ENCODE data around the gene KLHL22.
"Not testable (repeated sequence)": the region's sequence is repeated elsewhere in the genome, so short reads cannot be mapped to it uniquely, and the experiment has no call there.

KLHL22 gene

GRCh38 chr22:20414059-20414440 lies 81.5 kb downstream of the KLHL22 start:
- Histone ChIP-seq H3K4me1 (ENCODE audit: insufficient read depth, low read length) (no peaks in the 10 kb centered on the region), H3K9ac (ENCODE audit: low read depth, low read length) (no peak overlapping the region), H3K9me3 (ENCODE audit: insufficient read depth, low read depth, low read length) (no peaks in the 10 kb centered on the region), H3K36me3 (ENCODE audit: insufficient read depth, low read depth, low read length) (no peaks in the 10 kb centered on the region), H3K4me3 (ENCODE audit: low read length) (no peak overlapping the region), H3K27ac (ENCODE audit: low read length) (no peak overlapping the region), H3K27me3 (ENCODE audit: insufficient read depth, low read length) (peaks cover 8% of the 10 kb centered on the region; the same call in 1 of the 2 replicates)

GRCh38 chr22:20413217-20414058 lies 82.2 kb downstream of the KLHL22 start:
- Histone ChIP-seq H3K9ac (ENCODE audit: low read depth, low read length) (no peak overlapping the region), H3K4me1 (ENCODE audit: insufficient read depth, low read length) (no peaks in the 10 kb centered on the region), H3K4me3 (ENCODE audit: low read length) (no peak overlapping the region), H3K27me3 (ENCODE audit: insufficient read depth, low read length) (peaks cover 2% of the 10 kb centered on the region; the same call in 1 of the 2 replicates), H3K27ac (ENCODE audit: low read length) (no peak overlapping the region), H3K36me3 (ENCODE audit: insufficient read depth, low read depth, low read length) (no peaks in the 10 kb centered on the region), H3K9me3 (ENCODE audit: insufficient read depth, low read depth, low read length) (no peaks in the 10 kb centered on the region)

DNA sequence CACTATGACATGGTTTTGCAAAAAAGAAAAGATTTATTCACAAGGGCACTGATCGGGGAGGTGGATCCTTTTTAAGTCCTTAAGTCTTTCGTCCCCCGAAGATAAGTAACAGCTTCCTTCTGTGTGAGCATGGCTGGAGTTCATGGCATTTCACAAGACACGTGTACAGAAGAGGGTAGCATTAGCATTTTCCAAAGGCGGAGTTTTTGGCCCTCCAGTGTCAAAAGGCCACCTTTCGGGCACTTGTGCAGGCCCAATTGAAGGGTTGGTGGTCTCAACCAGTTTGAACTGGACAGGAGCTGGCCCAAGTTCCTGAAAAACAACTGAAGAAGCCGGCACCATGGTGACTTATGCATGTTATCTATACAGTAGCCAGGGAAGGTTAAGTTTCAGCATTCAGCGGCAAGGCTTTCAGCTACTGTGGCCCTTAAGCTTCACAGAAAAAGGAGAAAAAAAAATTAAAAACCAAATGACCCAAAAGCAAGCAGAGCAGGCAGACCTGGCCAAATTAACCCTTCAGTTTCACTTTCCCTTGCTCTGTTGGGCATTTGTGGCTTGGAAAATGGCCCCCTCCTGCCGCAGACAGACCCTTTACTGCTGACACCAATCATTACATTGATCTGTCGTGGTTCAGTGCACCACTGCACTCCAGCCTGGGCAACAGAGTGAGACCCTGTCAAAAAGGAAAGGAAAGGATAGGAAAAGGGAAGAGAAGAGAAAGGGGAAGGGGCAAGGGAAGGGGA lies 83.0 kb downstream of the KLHL22 start:
- no peaks in the 10 kb centered on the region for H3K4me1 ChIP-seq (ENCODE audit: insufficient read depth, low read length)
- no peak overlapping the region for H3K9ac ChIP-seq (ENCODE audit: low read depth, low read length)
- H3K27ac ChIP-seq (ENCODE audit: low read length), result no peak overlapping the region
- H3K27me3 ChIP-seq (ENCODE audit: insufficient read depth, low read length), result no peaks in the 10 kb centered on the region
- peaks cover 5% of the 10 kb centered on the region; the same call in 1 of the 2 replicates for H3K36me3 ChIP-seq (ENCODE audit: insufficient read depth, low read depth, low read length)
- no peaks in the 10 kb centered on the region for H3K9me3 ChIP-seq (ENCODE audit: insufficient read depth, low read depth, low read length)
- no peak overlapping the region for H3K4me3 ChIP-seq (ENCODE audit: low read length)

DNA sequence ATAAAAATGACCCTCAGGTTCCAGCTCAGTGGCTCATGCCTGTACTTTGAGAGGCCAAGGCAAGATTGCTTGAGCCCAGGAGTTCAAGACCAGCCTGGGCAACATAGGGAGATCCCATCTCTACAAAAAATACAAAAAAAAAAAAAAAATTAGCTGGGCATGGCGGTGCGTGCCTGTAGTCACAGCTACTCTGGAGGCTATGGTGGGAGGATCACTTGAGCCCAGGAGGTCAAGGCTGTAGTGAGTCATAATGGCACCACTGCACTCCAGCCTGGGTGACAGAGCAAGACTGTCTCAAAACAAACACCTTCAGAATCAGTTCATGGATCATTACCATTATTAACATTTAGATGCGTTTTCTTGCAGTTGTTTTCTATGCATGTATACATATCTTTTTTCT lies 86.2 kb downstream of the KLHL22 start:
- peaks cover 35% of the 10 kb centered on the region for H3K36me3 ChIP-seq (ENCODE audit: insufficient read depth, low read depth, low read length)
- not testable (repeated sequence) for H3K4me1 ChIP-seq (ENCODE audit: insufficient read depth, low read length); H3K9ac ChIP-seq (ENCODE audit: low read depth, low read length); H3K9me3 ChIP-seq (ENCODE audit: insufficient read depth, low read depth, low read length); H3K4me3 ChIP-seq (ENCODE audit: low read length); H3K27me3 ChIP-seq (ENCODE audit: insufficient read depth, low read length); H3K27ac ChIP-seq (ENCODE audit: low read length)

- no peaks in the 10 kb centered on the region for H3K27me3 ChIP-seq (ENCODE audit: insufficient read depth, low read length)
- no peaks in the 10 kb centered on the region for H3K4me1 ChIP-seq (ENCODE audit: insufficient read depth, low read length)
- no peak overlapping the region for H3K4me3 ChIP-seq (ENCODE audit: low read length)
- no peak overlapping the region for H3K9ac ChIP-seq (ENCODE audit: low read depth, low read length)
- no peaks in the 10 kb centered on the region for H3K9me3 ChIP-seq (ENCODE audit: insufficient read depth, low read depth, low read length)
- H3K27ac ChIP-seq (ENCODE audit: low read length), result no peak overlapping the region
- peaks cover 40% of the 10 kb centered on the region for H3K36me3 ChIP-seq (ENCODE audit: insufficient read depth, low read depth, low read length)
Measured at GRCh38 chr22:20408891-20409290, 86.7 kb downstream of the KLHL22 start.

DNA sequence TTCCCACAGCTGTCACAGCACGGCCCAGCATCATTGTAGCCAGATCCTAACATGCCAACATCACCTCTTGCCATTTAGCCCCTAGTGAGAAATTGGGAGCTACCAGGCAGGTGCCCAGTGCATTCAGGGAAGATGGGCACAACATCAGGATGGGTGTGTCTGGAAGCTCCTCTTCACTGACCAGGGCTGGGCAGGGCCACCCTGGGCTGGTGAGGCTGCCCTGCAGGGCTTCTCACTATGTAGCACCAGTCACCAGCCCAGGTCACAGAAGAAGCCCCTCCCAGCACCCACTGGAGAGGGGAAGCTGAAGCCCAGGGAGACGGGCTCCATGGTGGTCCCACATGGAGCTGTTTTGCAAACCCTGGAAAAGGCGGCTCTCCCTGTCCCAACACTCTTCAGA lies 87.8 kb downstream of the KLHL22 start:
- Histone ChIP-seq H3K27ac (ENCODE audit: low read length) (no peak overlapping the region), H3K36me3 (ENCODE audit: insufficient read depth, low read depth, low read length) (peaks cover 50% of the 10 kb centered on the region), H3K9me3 (ENCODE audit: insufficient read depth, low read depth, low read length) (no peaks in the 10 kb centered on the region), H3K4me1 (ENCODE audit: insufficient read depth, low read length) (no peaks in the 10 kb centered on the region), H3K9ac (ENCODE audit: low read depth, low read length) (no peak overlapping the region), H3K4me3 (ENCODE audit: low read length) (no peak overlapping the region), H3K27me3 (ENCODE audit: insufficient read depth, low read length) (no peaks in the 10 kb centered on the region)

- H3K9me3 ChIP-seq (ENCODE audit: insufficient read depth, low read depth, low read length), result no peaks in the 10 kb centered on the region
- no peaks in the 10 kb centered on the region for H3K4me1 ChIP-seq (ENCODE audit: insufficient read depth, low read length)
- H3K9ac ChIP-seq (ENCODE audit: low read depth, low read length), result no peak overlapping the region
- H3K4me3 ChIP-seq (ENCODE audit: low read length), result no peak overlapping the region
- H3K36me3 ChIP-seq (ENCODE audit: insufficient read depth, low read depth, low read length), result peaks cover 58% of the 10 kb centered on the region
- H3K27ac ChIP-seq (ENCODE audit: low read length), result no peak overlapping the region
- no peaks in the 10 kb centered on the region for H3K27me3 ChIP-seq (ENCODE audit: insufficient read depth, low read length)
Measured at GRCh38 chr22:20406686-20407408, 88.7 kb downstream of the KLHL22 start.

DNA sequence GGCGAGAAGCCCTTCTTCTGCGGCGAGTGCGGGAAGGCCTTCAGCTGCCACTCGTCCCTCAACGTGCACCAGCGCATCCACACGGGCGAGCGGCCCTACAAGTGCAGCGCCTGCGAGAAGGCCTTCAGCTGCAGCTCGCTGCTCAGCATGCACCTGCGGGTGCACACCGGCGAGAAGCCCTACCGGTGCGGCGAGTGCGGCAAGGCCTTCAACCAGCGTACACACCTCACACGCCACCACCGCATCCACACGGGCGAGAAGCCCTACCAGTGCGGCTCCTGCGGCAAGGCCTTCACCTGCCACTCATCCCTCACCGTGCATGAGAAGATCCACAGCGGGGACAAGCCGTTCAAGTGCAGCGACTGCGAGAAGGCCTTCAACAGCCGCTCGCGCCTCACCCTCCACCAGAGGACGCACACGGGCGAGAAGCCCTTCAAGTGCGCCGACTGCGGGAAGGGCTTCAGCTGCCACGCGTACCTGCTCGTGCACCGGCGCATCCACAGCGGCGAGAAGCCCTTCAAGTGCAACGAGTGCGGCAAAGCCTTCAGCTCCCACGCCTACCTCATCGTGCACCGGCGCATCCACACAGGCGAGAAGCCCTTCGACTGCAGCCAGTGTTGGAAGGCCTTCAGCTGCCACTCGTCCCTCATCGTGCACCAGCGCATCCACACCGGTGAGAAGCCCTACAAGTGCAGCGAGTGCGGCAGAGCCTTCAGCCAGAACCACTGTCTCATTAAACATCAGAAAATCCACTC lies 89.5 kb downstream of the KLHL22 start:
- Histone ChIP-seq H3K9me3 (ENCODE audit: insufficient read depth, low read depth, low read length) (no peaks in the 10 kb centered on the region), H3K4me1 (ENCODE audit: insufficient read depth, low read length) (no peaks in the 10 kb centered on the region), H3K4me3 (ENCODE audit: low read length) (no peak overlapping the region), H3K9ac (ENCODE audit: low read depth, low read length) (no peak overlapping the region), H3K27me3 (ENCODE audit: insufficient read depth, low read length) (no peaks in the 10 kb centered on the region), H3K27ac (ENCODE audit: low read length) (no peak overlapping the region), H3K36me3 (ENCODE audit: insufficient read depth, low read depth, low read length) (peaks cover 61% of the 10 kb centered on the region)

GRCh38 chr22:20405291-20405930 lies 90.2 kb downstream of the KLHL22 start:
- Histone ChIP-seq H3K4me1 (ENCODE audit: insufficient read depth, low read length) (no peaks in the 10 kb centered on the region), H3K9me3 (ENCODE audit: insufficient read depth, low read depth, low read length) (no peaks in the 10 kb centered on the region), H3K27ac (ENCODE audit: low read length) (no peak overlapping the region), H3K4me3 (ENCODE audit: low read length) (no peak overlapping the region), H3K9ac (ENCODE audit: low read depth, low read length) (no peak overlapping the region), H3K27me3 (ENCODE audit: insufficient read depth, low read length) (no peaks in the 10 kb centered on the region), H3K36me3 (ENCODE audit: insufficient read depth, low read depth, low read length) (peaks cover 66% of the 10 kb centered on the region)

- Histone ChIP-seq H3K4me1 (ENCODE audit: insufficient read depth, low read length) (no peaks in the 10 kb centered on the region), H3K4me3 (ENCODE audit: low read length) (no peak overlapping the region), H3K9me3 (ENCODE audit: insufficient read depth, low read depth, low read length) (no peaks in the 10 kb centered on the region), H3K27ac (ENCODE audit: low read length) (no peak overlapping the region), H3K36me3 (ENCODE audit: insufficient read depth, low read depth, low read length) (peaks cover 69% of the 10 kb centered on the region), H3K9ac (ENCODE audit: low read depth, low read length) (no peak overlapping the region), H3K27me3 (ENCODE audit: insufficient read depth, low read length) (no peaks in the 10 kb centered on the region)
Measured at GRCh38 chr22:20404881-20405280, 90.7 kb downstream of the KLHL22 start.

DNA sequence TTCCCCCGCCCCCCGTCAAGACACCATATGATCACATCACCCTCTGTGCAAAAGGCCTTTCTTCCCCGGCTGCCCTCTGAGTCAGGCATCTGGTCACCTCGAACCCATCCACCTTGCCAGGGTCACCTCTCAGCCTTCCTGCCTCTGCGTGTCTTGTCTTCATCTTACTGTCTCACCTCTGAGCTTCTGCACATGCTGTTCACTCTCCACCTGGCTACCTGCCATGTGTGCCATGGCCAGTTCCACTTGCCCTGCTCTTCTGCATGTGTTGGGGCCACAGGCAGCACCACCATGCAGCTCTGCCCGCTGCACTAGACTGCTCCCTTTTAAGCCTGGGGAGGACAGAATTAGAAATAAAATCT lies 91.8 kb downstream of the KLHL22 start:
- no peak overlapping the region for H3K4me3 ChIP-seq (ENCODE audit: low read length)
- no peaks in the 10 kb centered on the region for H3K27me3 ChIP-seq (ENCODE audit: insufficient read depth, low read length)
- H3K9ac ChIP-seq (ENCODE audit: low read depth, low read length), result no peak overlapping the region
- no peak overlapping the region for H3K27ac ChIP-seq (ENCODE audit: low read length)
- no peaks in the 10 kb centered on the region for H3K4me1 ChIP-seq (ENCODE audit: insufficient read depth, low read length)
- H3K9me3 ChIP-seq (ENCODE audit: insufficient read depth, low read depth, low read length), result no peaks in the 10 kb centered on the region
- H3K36me3 ChIP-seq (ENCODE audit: insufficient read depth, low read depth, low read length), result peaks cover 69% of the 10 kb centered on the region
